Esophagus muscularis mucosa (tissue), 3 donors: Measurements from ENCODE around the gene NELFA.

Experiments
- POLR2A ChIP-seq: fragments of 450-650 bp; IDR thresholded peaks from one replicate; pipeline ENCODE4 v1.6.1; 2017; ENCODE audit warnings: antibody characterized with exemption, moderate library complexity, mild to moderate bottlenecking, low read depth
- POLR2AphosphoS5 ChIP-seq, 2 donors: sonication (generic); formaldehyde crosslinking; IDR thresholded peaks; one replicate each; pipeline ENCODE4 v1.6.1; 2017; ENCODE audit warnings: antibody characterized with exemption in 2 of 2
- TF ChIP-seq, protein P1 (sequence below), 3 experiments: fragments of 200-600 bp in 2 of 3; fragments of 450-650 bp in 1 of 3; sonication (generic) in 2 of 3; IDR thresholded peaks; one replicate each; pipeline ENCODE4 v1.5.1; 2017 to 2019; ENCODE audit warnings: antibody characterized with exemption in 3 of 3, mild to moderate bottlenecking in 2 of 3, moderate library complexity in 1 of 3

DNA sequence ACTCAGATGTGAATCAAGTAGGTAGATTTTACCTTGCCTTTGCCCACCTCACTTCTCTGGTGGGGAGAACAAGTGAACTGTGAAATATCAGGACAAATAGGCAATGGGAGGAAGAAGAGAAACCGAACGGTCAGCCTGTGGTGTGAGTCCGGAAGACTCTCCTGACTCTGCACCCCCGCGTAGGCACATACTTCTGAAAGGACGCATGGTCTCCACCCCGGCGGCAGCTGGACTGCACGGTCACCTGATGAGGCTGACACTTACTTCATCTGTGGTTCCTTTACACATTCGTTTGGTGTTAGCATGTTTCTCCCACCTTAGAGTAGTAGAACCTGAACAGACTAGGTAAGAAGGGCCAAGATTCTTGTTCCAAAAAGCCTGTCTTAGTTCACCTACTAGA, 58.4 kb downstream of the NELFA start:
- TF ChIP-seq, protein P1, sequence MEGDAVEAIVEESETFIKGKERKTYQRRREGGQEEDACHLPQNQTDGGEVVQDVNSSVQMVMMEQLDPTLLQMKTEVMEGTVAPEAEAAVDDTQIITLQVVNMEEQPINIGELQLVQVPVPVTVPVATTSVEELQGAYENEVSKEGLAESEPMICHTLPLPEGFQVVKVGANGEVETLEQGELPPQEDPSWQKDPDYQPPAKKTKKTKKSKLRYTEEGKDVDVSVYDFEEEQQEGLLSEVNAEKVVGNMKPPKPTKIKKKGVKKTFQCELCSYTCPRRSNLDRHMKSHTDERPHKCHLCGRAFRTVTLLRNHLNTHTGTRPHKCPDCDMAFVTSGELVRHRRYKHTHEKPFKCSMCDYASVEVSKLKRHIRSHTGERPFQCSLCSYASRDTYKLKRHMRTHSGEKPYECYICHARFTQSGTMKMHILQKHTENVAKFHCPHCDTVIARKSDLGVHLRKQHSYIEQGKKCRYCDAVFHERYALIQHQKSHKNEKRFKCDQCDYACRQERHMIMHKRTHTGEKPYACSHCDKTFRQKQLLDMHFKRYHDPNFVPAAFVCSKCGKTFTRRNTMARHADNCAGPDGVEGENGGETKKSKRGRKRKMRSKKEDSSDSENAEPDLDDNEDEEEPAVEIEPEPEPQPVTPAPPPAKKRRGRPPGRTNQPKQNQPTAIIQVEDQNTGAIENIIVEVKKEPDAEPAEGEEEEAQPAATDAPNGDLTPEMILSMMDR (IDR thresholded peaks at IDR 0.05): no peak
- TF ChIP-seq POLR2A (no peak), POLR2AphosphoS5 (IDR thresholded peaks at IDR 0.05) (no peak)
